ENCODE measurements around the gene KMT2C.

GRCh38 chr7:152467225-152467624 lies 31.4 kb upstream of the KMT2C start:
- no peak for TF ChIP-seq CTCF (IDR thresholded peaks at IDR 0.05)
- TF ChIP-seq POLR2A (IDR thresholded peaks at IDR 0.05), result no peak
